ENCODE data around the gene UTP15. TPM values are rescaled to one million over a fixed set of nuclear protein-coding genes. Genes with fewer than 3 reads are reported as not detected.

UTP15 gene
- total and polyA plus RNA-seq, 2 donors (not counting 3 experiments of a cell fraction or from before 2014, with no cell fraction given) = 11.7 to 25.2 TPM

GRCh38 chr5:73587923-73588322, 22.4 kb downstream of the UTP15 start:
- no TSS peak for BruUV-seq (replicated peaks)
- no peak overlapping the region for H3K4me3 ChIP-seq (replicated peaks in 1 of 3; ENCODE audit: insufficient read depth in 1 of 3, low read depth in 1 of 3, low read length in 3 of 3)
- ChIA-PET POLR2A (no interaction called here), CTCF (interaction anchor here (1.2 to 10.3 kb wide), 3 partner anchors 11 to 206 kb away, joined by 3 to 232 read pairs (median 3); partner anchors contain the start of genes ANKRA2 and UTP15)
- no peaks in the 10 kb centered on the region for H3K36me3 ChIP-seq (ENCODE audit: control insufficient read depth in 2 of 2, extremely low read depth in 1 of 2, insufficient read depth in 2 of 2, low read length in 2 of 2)
- TF ChIP-seq JUN (IDR thresholded peaks at IDR 0.05; ENCODE audit: borderline replicate concordance, insufficient read depth, insufficient read length, low read depth) (no peak), EZH2 (IDR thresholded peaks at IDR 0.05; ENCODE audit: borderline replicate concordance, low read depth, low read length, severe bottlenecking) (no peak), MYC (IDR thresholded peaks at IDR 0.05; ENCODE audit: low read depth, low read length) (no peak), FOS (IDR thresholded peaks at IDR 0.05; ENCODE audit: borderline replicate concordance, insufficient read depth, low read length) (no peak), GATA2 (IDR thresholded peaks at IDR 0.05; ENCODE audit: insufficient read depth, insufficient read length, low read depth, low read length) (no peak), POLR2A (IDR thresholded peaks at IDR 0.05; ENCODE audit: low read depth, low read length) (no peak)
- no peak overlapping the region for H3K4me2 ChIP-seq (ENCODE audit: insufficient read depth, low read length)
- dilution Hi-C loops (cut with MboI; ENCODE audit: extremely low pct_ligation_motif_present, low sequenced_read_pairs) = no loop called here
- no peak overlapping the region for H3K9ac ChIP-seq (replicated peaks; ENCODE audit: extremely low read depth, insufficient read depth, low read length)
- no peak overlapping the region for H2AFZ ChIP-seq (ENCODE audit: low read depth, low read length)
- H3K79me2 ChIP-seq (ENCODE audit: control insufficient read depth, insufficient read depth, low read length) = no peaks in the 10 kb centered on the region
- H3K27me3 ChIP-seq (ENCODE audit: control insufficient read depth in 2 of 2, insufficient read depth in 2 of 2, low read length in 2 of 2) = no peaks in the 10 kb centered on the region
- no peaks in the 10 kb centered on the region for H3K9me1 ChIP-seq (replicated peaks; ENCODE audit: control insufficient read depth, extremely low read depth, insufficient read depth, low read length)
- H3K27ac ChIP-seq (ENCODE audit: insufficient read depth, low read depth, low read length) = no peak overlapping the region
- H4K20me1 ChIP-seq (replicated peaks; ENCODE audit: control insufficient read depth, extremely low read depth, insufficient read depth, low read length) = no peaks in the 10 kb centered on the region
- intact Hi-C loops (cut with micrococcal nuclease) = no loop called here
- DNase-seq (ENCODE audit: low read depth, low spot score) (no peak), FAIRE-seq (no peak)
- H3K4me1 ChIP-seq (ENCODE audit: control insufficient read depth, extremely low read depth, insufficient read depth, low read length) = peaks cover 13% of the 10 kb centered on the region
- H3K9me3 ChIP-seq (replicated peaks; ENCODE audit: control insufficient read depth, insufficient read depth, low read length) = no peaks in the 10 kb centered on the region

- Histone ChIP-seq H3K36me3 (ENCODE audit: control insufficient read depth in 2 of 2, extremely low read depth in 1 of 2, insufficient read depth in 2 of 2, low read length in 2 of 2) (no peaks in the 10 kb centered on the region), H3K4me3 (replicated peaks in 1 of 3; ENCODE audit: insufficient read depth in 1 of 3, low read depth in 1 of 3, low read length in 3 of 3) (no peak overlapping the region), H3K9me1 (replicated peaks; ENCODE audit: control insufficient read depth, extremely low read depth, insufficient read depth, low read length) (no peaks in the 10 kb centered on the region), H3K9me3 (replicated peaks; ENCODE audit: control insufficient read depth, insufficient read depth, low read length) (no peaks in the 10 kb centered on the region), H4K20me1 (replicated peaks; ENCODE audit: control insufficient read depth, extremely low read depth, insufficient read depth, low read length) (no peaks in the 10 kb centered on the region), H3K79me2 (ENCODE audit: control insufficient read depth, insufficient read depth, low read length) (no peaks in the 10 kb centered on the region), H3K4me1 (ENCODE audit: control insufficient read depth, extremely low read depth, insufficient read depth, low read length) (peaks cover 18% of the 10 kb centered on the region), H3K4me2 (ENCODE audit: insufficient read depth, low read length) (no peak overlapping the region), H2AFZ (ENCODE audit: low read depth, low read length) (no peak overlapping the region), H3K27ac (ENCODE audit: insufficient read depth, low read depth, low read length) (no peak overlapping the region), H3K9ac (replicated peaks; ENCODE audit: extremely low read depth, insufficient read depth, low read length) (no peak overlapping the region), H3K27me3 (ENCODE audit: control insufficient read depth in 2 of 2, insufficient read depth in 2 of 2, low read length in 2 of 2) (no peaks in the 10 kb centered on the region)
- dilution Hi-C loops (cut with MboI; ENCODE audit: extremely low pct_ligation_motif_present, low sequenced_read_pairs) (no loop called here), intact Hi-C loops (cut with micrococcal nuclease) (loop anchor here (1.0 to 10.0 kb wide), 7 partner anchors 36 to 1057 kb away; partner anchors contain the start of gene ARHGEF28)
- CTCF ChIA-PET = interaction anchor here (0.7 to 10.3 kb wide), 63 partner anchors 10 to 1058 kb away, joined by 3 to 232 read pairs (median 5); partner anchors contain the start of gene ARHGEF28
- TF ChIP-seq CTCF (IDR thresholded peaks at IDR 0.05; ENCODE audit: extremely low read depth in 1 of 2, insufficient read depth in 1 of 2, low read depth in 1 of 2, low read length in 2 of 2) (peak; percentile 49 to 56), MAX (IDR thresholded peaks at IDR 0.05; ENCODE audit: insufficient read depth, insufficient read length) (no peak), GATA2 (IDR thresholded peaks at IDR 0.05; ENCODE audit: insufficient read depth, insufficient read length, low read depth, low read length) (no peak), POLR2AphosphoS5 (IDR thresholded peaks at IDR 0.05; ENCODE audit: insufficient read depth, low read depth, low read length) (no peak), JUN (IDR thresholded peaks at IDR 0.05; ENCODE audit: borderline replicate concordance, insufficient read depth, insufficient read length, low read depth) (no peak), MYC (IDR thresholded peaks at IDR 0.05; ENCODE audit: low read depth, low read length) (no peak), POLR2A (IDR thresholded peaks at IDR 0.05; ENCODE audit: low read depth, low read length) (no peak), FOS (IDR thresholded peaks at IDR 0.05; ENCODE audit: borderline replicate concordance, insufficient read depth, low read length) (peak; percentile 14), EZH2 (IDR thresholded peaks at IDR 0.05; ENCODE audit: borderline replicate concordance, low read depth, low read length, severe bottlenecking) (no peak)
- FAIRE-seq = peak; percentile 77
- peak; percentile 82 for DNase-seq (ENCODE audit: low read depth, low spot score)
- POLR2A ChIA-PET = interaction anchor here (0.6 kb wide), 1 partner anchor 187 kb away, joined by 3 read pairs; no protein-coding TSS in a partner anchor
- BruUV-seq (replicated peaks) = no TSS peak
These were observed 25.7 kb downstream of the UTP15 start for GRCh38 chr5:73591102-73591695.

Data from endothelial cell of umbilical vein (primary cell).